ENCODE data around the gene C19orf25. TPM values are rescaled to one million over a fixed set of nuclear protein-coding genes. Genes with fewer than 3 reads are reported as not detected.

Gene C19orf25
- total and polyA plus RNA-seq, 11 donors: 9.4 to 29.2 (median 16.0) TPM

- DNase-seq (no peak), ATAC-seq (no peak)
- TF ChIP-seq CTCF (IDR thresholded peaks at IDR 0.05): peak in 2 of 12 donors; percentile 10 to 19
- no peak for TF ChIP-seq POLR2A (IDR thresholded peaks at IDR 0.05)
- Histone ChIP-seq H3K27me3 (peaks cover 7 to 59% (median 32%) of the 10 kb centered on the region in 9 donors), H3K4me1 (peaks cover 0 to 20% (median 0%) of the 10 kb centered on the region in 12 donors), H3K9me3 (no peaks in the 10 kb centered on the region), H3K27ac (no peak within 1 kb of the TSS), H3K4me3 (peak within 1 kb of the TSS in 7 of 12 donors; percentile 3 to 51 (median 19)), H3K36me3 (no peaks in the 10 kb centered on the region)
- WGBS, 4 donors: 9 to 19% (median 13%) methylated on average over 30 to 92 of the region's 92 CpGs
- intact Hi-C loops (cut with DNase I): loop anchor here in 2 of 10 donors (10.0 kb wide), 1 partner anchor 239 kb away; the partner anchor contains the start of gene EFNA2 (in 2 of the 2)
Measured at GRCh38 chr19:1523412-1524286, 44.6 kb upstream of the C19orf25 start, which contains the start of gene PLK5. TSS of gene PLK5 (plus strand) at chr19:1524077. CDS start at chr19:1526997, 2,920 bp downstream.

GRCh38 chr19:1522838-1523237, 43.8 kb upstream of the C19orf25 start:
- DNase-seq: no peak

GRCh38 chr19:1522061-1522460, 43.0 kb upstream of the C19orf25 start:
- no peak overlapping the region for H3K4me3 ChIP-seq
- intact Hi-C loops (cut with DNase I): loop anchor here in 2 of 10 donors (10.0 kb wide), 1 partner anchor 237 kb away; the partner anchor contains the start of gene EFNA2 (in 2 of the 2)
- H3K4me1 ChIP-seq: peaks cover 0 to 20% (median 0%) of the 10 kb centered on the region in 12 donors
- DNase-seq (no peak), ATAC-seq (peak in 2 of 4 donors; percentile 10 to 20)
- H3K27ac ChIP-seq: peak overlapping the region in 3 of 12 donors; percentile 4 to 68 (median 61)
- H3K27me3 ChIP-seq: peaks cover 7 to 46% (median 31%) of the 10 kb centered on the region in 9 donors
- 53 to 66% (median 58%) methylated on average over 10 of the region's 10 CpGs for WGBS, 4 donors
- no peaks in the 10 kb centered on the region for H3K36me3 ChIP-seq
- no peak for TF ChIP-seq POLR2A (IDR thresholded peaks at IDR 0.05)
- TF ChIP-seq CTCF (IDR thresholded peaks at IDR 0.05): no peak
- H3K9me3 ChIP-seq: no peaks in the 10 kb centered on the region

More at GRCh38 chr19:1522838-1523237, 43.8 kb upstream of the C19orf25 start:
- Histone ChIP-seq H3K4me3 (no peak overlapping the region), H3K9me3 (no peaks in the 10 kb centered on the region), H3K36me3 (no peaks in the 10 kb centered on the region), H3K27ac (no peak overlapping the region), H3K4me1 (peaks cover 0 to 20% (median 0%) of the 10 kb centered on the region in 12 donors), H3K27me3 (peaks cover 7 to 54% (median 32%) of the 10 kb centered on the region in 9 donors)
- TF ChIP-seq CTCF (IDR thresholded peaks at IDR 0.05): no peak
- TF ChIP-seq POLR2A (IDR thresholded peaks at IDR 0.05): no peak
- no peak for ATAC-seq
- WGBS, 4 donors: 73 to 82% (median 80%) methylated on average over 7 to 18 of the region's 18 CpGs
- intact Hi-C loops (cut with DNase I): loop anchor here in 2 of 10 donors (10.0 kb wide), 1 partner anchor 238 kb away; the partner anchor contains the start of gene EFNA2 (in 2 of the 2)

GRCh38 chr19:1521636-1522035, 42.6 kb upstream of the C19orf25 start:
- peak; percentile 38 to 86 (median 50) for ATAC-seq
- H3K27ac ChIP-seq: peak overlapping the region in 6 of 12 donors; percentile 4 to 68 (median 56)
- H3K36me3 ChIP-seq: no peaks in the 10 kb centered on the region
- TF ChIP-seq POLR2A (IDR thresholded peaks at IDR 0.05) (no peak), CTCF (IDR thresholded peaks at IDR 0.05) (no peak)
- no peaks in the 10 kb centered on the region for H3K9me3 ChIP-seq
- intact Hi-C loops (cut with DNase I): loop anchor here in 2 of 10 donors (10.0 kb wide), 1 partner anchor 237 kb away; the partner anchor contains the start of gene EFNA2 (in 2 of the 2)
- WGBS, 4 donors: 22 to 35% (median 30%) methylated on average over 9 to 14 of the region's 14 CpGs
- DNase-seq: peak in 3 of 5 donors; percentile 45 to 63 (median 52)
- peaks cover 6 to 42% (median 29%) of the 10 kb centered on the region in 9 donors for H3K27me3 ChIP-seq
- H3K4me1 ChIP-seq: peaks cover 0 to 20% (median 0%) of the 10 kb centered on the region in 12 donors
- H3K4me3 ChIP-seq: no peak overlapping the region

Data from heart left ventricle (tissue), 16 donors.